ENCODE measurements around the gene ST3GAL3.
A peak's percentile ranks its signal among the peaks of the same experiment; 100 is the strongest.
"Not testable (repeated sequence)": the region's sequence is repeated elsewhere in the genome, so short reads cannot be mapped to it uniquely, and the experiment has no call there.

The ST3GAL3 gene

GRCh38 chr1:43822040-43822690 is 114.8 kb downstream of the ST3GAL3 start:
- peak; percentile 92 for DNase-seq (ENCODE audit: low read depth)

- DNase-seq (ENCODE audit: low read depth) = no peak
Measured at GRCh38 chr1:43824795-43825194, 117.5 kb downstream of the ST3GAL3 start.

GRCh38 chr1:43828574-43828973 is 121.2 kb downstream of the ST3GAL3 start:
- DNase-seq (ENCODE audit: low read depth) = no peak

GRCh38 chr1:43830802-43831201 is 123.5 kb downstream of the ST3GAL3 start:
- no peak for DNase-seq (ENCODE audit: low read depth)

GRCh38 chr1:43831851-43832250 is 124.5 kb downstream of the ST3GAL3 start:
- DNase-seq (ENCODE audit: low read depth) = no peak

DNA sequence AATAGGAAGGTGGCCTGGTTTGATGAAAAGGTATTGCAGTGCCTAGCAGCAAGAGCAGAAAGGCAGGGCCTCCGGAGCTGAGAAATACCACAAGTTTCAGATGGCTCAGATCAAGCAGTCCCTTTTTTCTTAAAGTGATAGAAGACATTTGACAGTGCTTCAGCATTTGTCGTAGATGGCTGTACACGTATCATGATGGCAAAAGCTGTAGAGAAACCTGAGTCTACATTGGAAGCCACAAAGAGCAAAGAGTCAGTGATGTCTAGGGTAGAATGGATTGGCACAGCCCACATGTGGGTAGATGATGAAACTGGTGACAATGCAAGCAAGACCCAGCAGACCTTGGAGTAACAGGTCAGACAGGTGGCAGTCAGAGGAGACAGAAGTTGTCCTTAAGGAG is 124.9 kb downstream of the ST3GAL3 start:
- DNase-seq (ENCODE audit: low read depth) = no peak

GRCh38 chr1:43832998-43833397 is 125.7 kb downstream of the ST3GAL3 start:
- no peak for DNase-seq (ENCODE audit: low read depth)

GRCh38 chr1:43833902-43834279 is 126.6 kb downstream of the ST3GAL3 start:
- DNase-seq (ENCODE audit: low read depth) = not testable (repeated sequence)

- DNase-seq (ENCODE audit: low read depth) = peak; percentile 69
Measured at GRCh38 chr1:43834280-43835081, 127.1 kb downstream of the ST3GAL3 start.

DNA sequence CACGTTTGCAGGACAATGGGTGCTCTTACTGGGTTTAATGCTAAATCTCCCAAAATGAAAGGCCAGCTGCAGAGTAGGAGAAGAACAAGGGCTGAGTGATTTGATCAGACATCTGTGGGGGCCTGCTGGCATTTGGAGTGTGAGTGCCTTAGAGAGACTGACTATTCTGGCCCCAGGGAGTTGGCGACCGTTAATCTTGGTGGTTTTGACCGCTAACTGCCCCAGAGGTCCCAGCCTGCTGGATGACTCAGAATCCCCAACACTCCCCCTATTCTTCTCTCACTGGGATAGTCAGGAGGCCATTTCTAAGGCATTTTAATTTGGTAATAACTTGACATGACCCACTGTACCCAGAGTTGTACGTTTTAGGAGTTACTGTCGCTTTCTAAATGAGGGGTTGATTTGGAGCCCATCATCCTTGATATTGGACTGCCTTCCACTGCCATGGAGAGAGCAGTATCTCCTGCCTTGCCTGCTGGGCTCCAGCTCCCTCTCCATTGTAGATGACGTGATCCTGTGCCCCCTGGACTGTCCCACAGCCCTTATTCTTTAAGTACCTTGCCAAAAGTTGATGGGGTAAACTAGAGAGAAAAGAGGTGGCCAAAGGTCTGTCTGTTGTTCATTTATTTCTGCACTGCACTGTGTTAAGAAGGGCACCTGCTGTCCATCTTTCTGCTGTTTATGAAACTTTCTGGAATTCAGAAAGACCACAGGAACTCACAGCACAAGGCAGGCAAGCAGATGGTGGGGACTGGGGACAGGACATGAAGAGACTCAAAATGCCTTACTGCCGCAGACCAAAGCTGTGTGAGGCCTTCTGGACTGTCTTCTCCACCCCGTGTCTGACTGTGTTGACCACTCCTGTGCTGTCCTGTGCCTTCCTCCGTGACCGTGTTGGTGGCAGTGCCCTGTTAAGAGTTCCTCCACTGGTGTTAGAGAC is 128.0 kb downstream of the ST3GAL3 start:
- DNase-seq (ENCODE audit: low read depth) = peak; percentile 95

GRCh38 chr1:43836267-43836951 is 129.1 kb downstream of the ST3GAL3 start:
- DNase-seq (ENCODE audit: low read depth) = peak; percentile 66

DNA sequence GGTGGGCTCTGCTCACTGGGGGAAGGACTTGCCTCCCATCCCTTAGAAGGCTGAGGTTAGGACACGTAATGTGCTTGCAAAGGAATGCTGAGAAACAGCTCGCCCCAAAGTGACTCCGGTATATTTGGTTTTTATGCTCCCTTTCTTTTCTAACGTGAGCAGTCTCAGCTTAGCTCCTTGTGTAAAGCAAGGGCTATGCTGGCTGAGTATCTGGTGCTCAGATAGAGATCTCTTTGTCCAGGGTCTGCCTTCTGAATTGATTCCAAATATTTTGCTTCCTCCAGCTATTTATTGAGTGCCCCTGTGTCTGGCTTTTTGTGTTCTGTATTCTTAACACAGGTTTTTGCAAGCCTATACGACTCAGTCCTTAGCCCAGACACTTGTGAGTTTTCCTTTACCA is 131.7 kb downstream of the ST3GAL3 start:
- no peak for DNase-seq (ENCODE audit: low read depth)

DNA sequence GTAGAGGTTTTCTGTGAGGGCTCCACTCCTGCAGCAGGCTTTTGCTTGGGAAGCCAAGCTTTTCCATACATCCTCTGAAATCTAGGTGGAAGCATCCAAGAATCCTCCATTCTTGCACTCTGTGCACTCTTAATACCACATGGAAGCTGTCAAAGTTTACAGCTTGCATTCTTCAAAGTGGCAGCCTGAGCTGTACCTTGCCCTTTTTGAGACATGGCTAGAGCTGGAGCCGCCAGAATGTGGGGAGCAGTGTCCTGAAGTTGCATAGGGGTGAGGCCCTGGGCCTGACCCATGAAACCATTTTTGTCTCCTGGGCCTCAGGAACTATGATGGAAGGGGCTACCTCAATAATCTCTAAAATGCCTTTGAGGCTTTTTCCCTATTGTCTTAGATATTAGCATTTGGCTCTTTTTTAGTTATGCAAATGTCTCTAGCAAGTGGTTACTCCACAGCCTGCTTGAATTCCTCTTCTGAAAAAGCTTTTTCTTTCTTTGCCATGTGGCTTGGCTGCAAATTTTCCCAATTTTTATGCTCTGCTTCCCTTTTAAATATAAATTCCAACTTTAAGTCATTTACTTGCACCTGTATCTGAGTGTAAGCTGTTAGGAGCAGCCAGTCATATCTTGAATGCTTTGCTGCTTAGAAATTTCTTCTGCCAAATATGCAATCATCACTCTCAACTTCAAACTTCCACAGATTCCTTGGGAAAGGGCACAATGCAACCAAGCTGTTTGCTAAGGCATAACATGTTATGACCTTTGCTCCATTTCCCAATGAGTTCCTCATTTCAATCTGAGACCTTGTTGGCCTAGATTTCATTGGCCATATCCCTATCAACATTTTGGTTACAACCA is 134.2 kb downstream of the ST3GAL3 start:
- no peak for DNase-seq (ENCODE audit: low read depth)

DNA sequence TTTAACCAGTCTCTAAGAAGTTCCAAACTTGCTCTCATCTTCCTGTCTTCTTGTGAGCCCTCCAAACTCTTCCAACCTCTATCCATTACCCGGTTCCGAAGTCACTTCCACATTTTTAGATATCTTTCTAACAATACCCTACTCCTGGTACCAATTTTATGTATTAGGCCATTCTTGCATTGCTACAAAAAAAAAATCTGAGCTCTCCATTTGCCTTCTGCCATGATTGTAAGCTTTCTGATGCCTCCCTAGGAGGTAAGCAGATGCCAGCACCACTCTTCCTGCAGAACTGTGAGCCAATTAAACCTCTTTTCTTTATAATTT is 134.8 kb downstream of the ST3GAL3 start:
- DNase-seq (ENCODE audit: low read depth) = no peak

GRCh38 chr1:43843684-43844083 is 136.3 kb downstream of the ST3GAL3 start:
- no peak for DNase-seq (ENCODE audit: low read depth)

DNA sequence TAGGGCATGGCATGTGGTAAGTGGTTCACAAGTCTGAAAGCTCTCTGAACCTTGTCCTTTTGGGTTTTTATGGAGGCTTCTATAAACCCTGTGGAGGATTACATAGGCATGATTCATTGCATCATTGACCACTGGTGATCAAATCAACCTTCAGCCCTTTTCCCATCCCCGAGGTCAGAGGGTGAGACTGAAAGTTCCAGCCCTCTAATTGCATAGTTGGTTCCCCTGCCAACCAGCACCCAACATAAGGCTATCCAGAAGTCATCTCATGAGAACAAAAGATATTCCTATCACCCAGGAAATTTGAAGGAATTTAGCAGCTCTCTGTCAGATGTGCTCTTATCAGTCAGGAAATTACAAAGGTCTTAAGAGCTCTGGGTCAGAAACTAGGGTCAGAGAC is 136.8 kb downstream of the ST3GAL3 start:
- no peak for DNase-seq (ENCODE audit: low read depth)

DNA sequence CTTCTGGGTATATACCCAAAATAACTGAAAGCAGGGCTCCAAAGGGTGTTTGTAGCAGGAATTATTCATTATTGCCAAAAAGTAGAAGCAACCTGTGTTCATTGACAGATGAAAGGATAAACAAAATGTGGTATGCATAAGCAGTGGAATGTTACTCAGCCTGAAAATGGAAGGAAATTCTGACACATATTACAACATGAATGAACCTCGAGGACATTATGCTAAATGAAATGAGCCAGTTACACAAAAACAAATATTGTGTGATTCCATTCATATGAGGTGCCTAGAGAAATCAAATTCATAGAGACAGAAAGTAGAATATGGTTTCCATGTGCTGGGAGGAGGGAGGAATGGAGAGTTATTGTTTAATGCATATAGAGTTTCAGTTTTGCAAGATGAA is 140.0 kb downstream of the ST3GAL3 start:
- no peak for DNase-seq (ENCODE audit: low read depth)

GRCh38 chr1:43847882-43848281 is 140.5 kb downstream of the ST3GAL3 start:
- DNase-seq (ENCODE audit: low read depth) = no peak

DNA sequence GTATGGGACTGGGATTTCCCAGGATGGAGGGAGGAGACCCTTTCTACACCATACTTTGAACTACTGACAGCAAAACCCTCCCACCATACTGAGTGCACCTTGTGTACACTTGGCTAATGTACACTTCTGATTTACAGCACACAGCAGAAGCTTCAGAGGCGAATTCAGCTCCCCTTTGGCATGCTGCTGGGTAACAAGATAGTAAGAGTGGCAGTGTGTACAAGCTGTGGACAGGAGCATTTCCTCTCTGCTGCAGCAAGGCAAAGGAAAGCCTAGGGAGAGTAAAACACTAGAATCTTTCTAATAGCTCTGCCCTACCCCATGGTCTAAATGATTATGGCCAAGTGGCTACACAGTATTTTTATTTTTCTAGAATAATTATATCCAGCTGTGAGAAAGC is 142.3 kb downstream of the ST3GAL3 start:
- no peak for DNase-seq (ENCODE audit: low read depth)

GRCh38 chr1:43850591-43851233 is 143.4 kb downstream of the ST3GAL3 start:
- no peak for DNase-seq (ENCODE audit: low read depth)
